ENCODE measurements around the gene IFIH1.

Gene IFIH1

GRCh38 chr2:162312853-162313252, 5.6 kb downstream of the IFIH1 start:
- no CpG with 5 or more reads among the region's 1 CpG for WGBS (ENCODE audit: insufficient coverage, insufficient read length)
- no peak for DNase-seq (ENCODE audit: low read depth, low spot score)
- H3K9me3 ChIP-seq (ENCODE audit: control insufficient read depth, insufficient read depth, low read length) = no peaks in the 10 kb centered on the region
- H3K27ac ChIP-seq (ENCODE audit: low read length) = no peak overlapping the region
- H3K27me3 ChIP-seq (ENCODE audit: control insufficient read depth, insufficient read depth, low read length) = peaks cover 2% of the 10 kb centered on the region; the same call in 1 of the 2 replicates
- no peaks in the 10 kb centered on the region for H3K4me1 ChIP-seq (ENCODE audit: control insufficient read depth, insufficient read depth, low read length)
- no peaks in the 10 kb centered on the region for H3K36me3 ChIP-seq (ENCODE audit: control insufficient read depth, insufficient read depth, low read length)
- H3K4me3 ChIP-seq (ENCODE audit: low read length) = no peak overlapping the region

GRCh38 chr2:162308747-162309503, 9.6 kb downstream of the IFIH1 start:
- Histone ChIP-seq H3K9me3 (ENCODE audit: control insufficient read depth, insufficient read depth, low read length) (no peaks in the 10 kb centered on the region), H3K27ac (ENCODE audit: low read length) (no peak overlapping the region), H3K27me3 (ENCODE audit: control insufficient read depth, insufficient read depth, low read length) (no peaks in the 10 kb centered on the region), H3K36me3 (ENCODE audit: control insufficient read depth, insufficient read depth, low read length) (no peaks in the 10 kb centered on the region), H3K4me1 (ENCODE audit: control insufficient read depth, insufficient read depth, low read length) (no peaks in the 10 kb centered on the region), H3K4me3 (ENCODE audit: low read length) (no peak overlapping the region)
- WGBS (ENCODE audit: insufficient coverage, insufficient read length) = no CpG with 5 or more reads among the region's 3 CpGs
- DNase-seq (ENCODE audit: low read depth, low spot score) = no peak

GRCh38 chr2:162305901-162306300, 12.6 kb downstream of the IFIH1 start:
- Histone ChIP-seq H3K27me3 (ENCODE audit: control insufficient read depth, insufficient read depth, low read length) (no peaks in the 10 kb centered on the region), H3K9me3 (ENCODE audit: control insufficient read depth, insufficient read depth, low read length) (no peaks in the 10 kb centered on the region), H3K27ac (ENCODE audit: low read length) (no peak overlapping the region), H3K36me3 (ENCODE audit: control insufficient read depth, insufficient read depth, low read length) (no peaks in the 10 kb centered on the region), H3K4me1 (ENCODE audit: control insufficient read depth, insufficient read depth, low read length) (no peaks in the 10 kb centered on the region), H3K4me3 (ENCODE audit: low read length) (no peak overlapping the region)
- WGBS (ENCODE audit: insufficient coverage, insufficient read length) = no CpG with 5 or more reads among the region's 3 CpGs
- DNase-seq (ENCODE audit: low read depth, low spot score) = no peak

GRCh38 chr2:162301877-162302276, 16.6 kb downstream of the IFIH1 start:
- H3K27me3 ChIP-seq (ENCODE audit: control insufficient read depth, insufficient read depth, low read length) = no peaks in the 10 kb centered on the region
- no peak for DNase-seq (ENCODE audit: low read depth, low spot score)
- H3K9me3 ChIP-seq (ENCODE audit: control insufficient read depth, insufficient read depth, low read length) = no peaks in the 10 kb centered on the region
- no peak overlapping the region for H3K27ac ChIP-seq (ENCODE audit: low read length)
- WGBS (ENCODE audit: insufficient coverage, insufficient read length) = no CpG with 5 or more reads among the region's 1 CpG
- H3K36me3 ChIP-seq (ENCODE audit: control insufficient read depth, insufficient read depth, low read length) = no peaks in the 10 kb centered on the region
- H3K4me3 ChIP-seq (ENCODE audit: low read length) = no peak overlapping the region
- H3K4me1 ChIP-seq (ENCODE audit: control insufficient read depth, insufficient read depth, low read length) = no peaks in the 10 kb centered on the region

GRCh38 chr2:162301151-162301804, 17.2 kb downstream of the IFIH1 start:
- Histone ChIP-seq H3K27me3 (ENCODE audit: control insufficient read depth, insufficient read depth, low read length) (no peaks in the 10 kb centered on the region), H3K27ac (ENCODE audit: low read length) (no peak overlapping the region), H3K9me3 (ENCODE audit: control insufficient read depth, insufficient read depth, low read length) (no peaks in the 10 kb centered on the region), H3K4me3 (ENCODE audit: low read length) (no peak overlapping the region), H3K36me3 (ENCODE audit: control insufficient read depth, insufficient read depth, low read length) (no peaks in the 10 kb centered on the region), H3K4me1 (ENCODE audit: control insufficient read depth, insufficient read depth, low read length) (no peaks in the 10 kb centered on the region)
- no CpG with 5 or more reads among the region's 6 CpGs for WGBS (ENCODE audit: insufficient coverage, insufficient read length)
- DNase-seq (ENCODE audit: low read depth, low spot score) = no peak

- no peak overlapping the region for H3K4me3 ChIP-seq (ENCODE audit: low read length)
- H3K27ac ChIP-seq (ENCODE audit: low read length) = no peak overlapping the region
- no peaks in the 10 kb centered on the region for H3K9me3 ChIP-seq (ENCODE audit: control insufficient read depth, insufficient read depth, low read length)
- H3K36me3 ChIP-seq (ENCODE audit: control insufficient read depth, insufficient read depth, low read length) = no peaks in the 10 kb centered on the region
- no peaks in the 10 kb centered on the region for H3K4me1 ChIP-seq (ENCODE audit: control insufficient read depth, insufficient read depth, low read length)
- H3K27me3 ChIP-seq (ENCODE audit: control insufficient read depth, insufficient read depth, low read length) = no peaks in the 10 kb centered on the region
- DNase-seq (ENCODE audit: low read depth, low spot score) = no peak
Observed at GRCh38 chr2:162300266-162300665, 18.2 kb downstream of the IFIH1 start.

GRCh38 chr2:162298669-162299335, 19.7 kb downstream of the IFIH1 start:
- WGBS (ENCODE audit: insufficient coverage, insufficient read length) = no CpG with 5 or more reads among the region's 9 CpGs
- no peaks in the 10 kb centered on the region for H3K27me3 ChIP-seq (ENCODE audit: control insufficient read depth, insufficient read depth, low read length)
- no peak for DNase-seq (ENCODE audit: low read depth, low spot score)

GRCh38 chr2:162297925-162298552, 20.4 kb downstream of the IFIH1 start:
- WGBS (ENCODE audit: insufficient coverage, insufficient read length) = no CpG with 5 or more reads among the region's 5 CpGs

More at GRCh38 chr2:162298669-162299335, 19.7 kb downstream of the IFIH1 start:
- Histone ChIP-seq H3K9me3 (ENCODE audit: control insufficient read depth, insufficient read depth, low read length) (no peaks in the 10 kb centered on the region), H3K4me3 (ENCODE audit: low read length) (no peak overlapping the region), H3K27ac (ENCODE audit: low read length) (no peak overlapping the region), H3K4me1 (ENCODE audit: control insufficient read depth, insufficient read depth, low read length) (no peaks in the 10 kb centered on the region), H3K36me3 (ENCODE audit: control insufficient read depth, insufficient read depth, low read length) (no peaks in the 10 kb centered on the region)

GRCh38 chr2:162295009-162295408, 23.5 kb downstream of the IFIH1 start:
- Histone ChIP-seq H3K9me3 (ENCODE audit: control insufficient read depth, insufficient read depth, low read length) (no peaks in the 10 kb centered on the region), H3K27ac (ENCODE audit: low read length) (no peak overlapping the region), H3K36me3 (ENCODE audit: control insufficient read depth, insufficient read depth, low read length) (no peaks in the 10 kb centered on the region), H3K4me3 (ENCODE audit: low read length) (no peak overlapping the region), H3K27me3 (ENCODE audit: control insufficient read depth, insufficient read depth, low read length) (no peaks in the 10 kb centered on the region), H3K4me1 (ENCODE audit: control insufficient read depth, insufficient read depth, low read length) (no peaks in the 10 kb centered on the region)
- DNase-seq (ENCODE audit: low read depth, low spot score) = no peak
- no CpG with 5 or more reads among the region's 2 CpGs for WGBS (ENCODE audit: insufficient coverage, insufficient read length)

More at GRCh38 chr2:162297925-162298552, 20.4 kb downstream of the IFIH1 start:
- Histone ChIP-seq H3K9me3 (ENCODE audit: control insufficient read depth, insufficient read depth, low read length) (no peaks in the 10 kb centered on the region), H3K4me3 (ENCODE audit: low read length) (no peak overlapping the region), H3K4me1 (ENCODE audit: control insufficient read depth, insufficient read depth, low read length) (no peaks in the 10 kb centered on the region), H3K27ac (ENCODE audit: low read length) (no peak overlapping the region), H3K27me3 (ENCODE audit: control insufficient read depth, insufficient read depth, low read length) (no peaks in the 10 kb centered on the region), H3K36me3 (ENCODE audit: control insufficient read depth, insufficient read depth, low read length) (no peaks in the 10 kb centered on the region)
- DNase-seq (ENCODE audit: low read depth, low spot score) = no peak

- no peaks in the 10 kb centered on the region for H3K4me1 ChIP-seq (ENCODE audit: control insufficient read depth, insufficient read depth, low read length)
- no peak overlapping the region for H3K27ac ChIP-seq (ENCODE audit: low read length)
- DNase-seq (ENCODE audit: low read depth, low spot score) = no peak
- no peaks in the 10 kb centered on the region for H3K9me3 ChIP-seq (ENCODE audit: control insufficient read depth, insufficient read depth, low read length)
- no CpG with 5 or more reads among the region's 2 CpGs for WGBS (ENCODE audit: insufficient coverage, insufficient read length)
- H3K4me3 ChIP-seq (ENCODE audit: low read length) = no peak overlapping the region
- H3K27me3 ChIP-seq (ENCODE audit: control insufficient read depth, insufficient read depth, low read length) = no peaks in the 10 kb centered on the region
- no peaks in the 10 kb centered on the region for H3K36me3 ChIP-seq (ENCODE audit: control insufficient read depth, insufficient read depth, low read length)
Observed at GRCh38 chr2:162293122-162293786, 25.2 kb downstream of the IFIH1 start.

Measured in iPS DF 6.9 (cell line).